ENCODE data around the gene TTC16.

DNA sequence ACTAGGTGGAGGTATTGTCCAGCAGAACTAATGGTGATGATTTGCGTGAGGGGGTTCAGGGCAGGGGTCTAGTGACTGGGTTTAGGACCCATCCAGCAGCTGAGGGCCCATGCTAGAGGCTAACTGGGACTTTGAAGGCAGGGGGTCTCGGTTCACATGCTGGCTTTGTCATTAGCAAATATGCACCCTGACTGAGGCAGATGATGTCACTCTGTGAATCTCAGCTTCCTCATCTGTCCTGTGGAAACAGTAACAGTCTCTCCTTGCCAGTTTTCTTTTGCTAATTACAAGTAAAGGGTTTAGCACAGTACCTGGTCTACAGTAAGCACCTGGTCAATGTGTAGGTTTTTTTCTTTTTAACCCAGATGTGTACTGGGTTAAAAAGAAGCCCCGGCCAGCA lies 57.4 kb downstream of the TTC16 start:
- TF ChIP-seq, protein P1, sequence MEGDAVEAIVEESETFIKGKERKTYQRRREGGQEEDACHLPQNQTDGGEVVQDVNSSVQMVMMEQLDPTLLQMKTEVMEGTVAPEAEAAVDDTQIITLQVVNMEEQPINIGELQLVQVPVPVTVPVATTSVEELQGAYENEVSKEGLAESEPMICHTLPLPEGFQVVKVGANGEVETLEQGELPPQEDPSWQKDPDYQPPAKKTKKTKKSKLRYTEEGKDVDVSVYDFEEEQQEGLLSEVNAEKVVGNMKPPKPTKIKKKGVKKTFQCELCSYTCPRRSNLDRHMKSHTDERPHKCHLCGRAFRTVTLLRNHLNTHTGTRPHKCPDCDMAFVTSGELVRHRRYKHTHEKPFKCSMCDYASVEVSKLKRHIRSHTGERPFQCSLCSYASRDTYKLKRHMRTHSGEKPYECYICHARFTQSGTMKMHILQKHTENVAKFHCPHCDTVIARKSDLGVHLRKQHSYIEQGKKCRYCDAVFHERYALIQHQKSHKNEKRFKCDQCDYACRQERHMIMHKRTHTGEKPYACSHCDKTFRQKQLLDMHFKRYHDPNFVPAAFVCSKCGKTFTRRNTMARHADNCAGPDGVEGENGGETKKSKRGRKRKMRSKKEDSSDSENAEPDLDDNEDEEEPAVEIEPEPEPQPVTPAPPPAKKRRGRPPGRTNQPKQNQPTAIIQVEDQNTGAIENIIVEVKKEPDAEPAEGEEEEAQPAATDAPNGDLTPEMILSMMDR (IDR thresholded peaks at IDR 0.05), result no peak
- TF ChIP-seq EZH2phosphoT487 (IDR thresholded peaks at IDR 0.05), result no peak
